SK-N-SH (cell line): ENCODE results near the gene C1orf210. TPM values are rescaled to one million over a fixed set of nuclear protein-coding genes. Genes with fewer than 3 reads are reported as not detected.

Experiments used
- CTCF ChIA-PET: fragments of 300-600, 350-600 bp; formaldehyde crosslinking; extraction: SDS; loops from one replicate; lab custom pipeline; 2021; lab: Yijun Ruan, JAX
- POLR2A ChIA-PET: fragments of 350-600 bp; sonication (Branson Sonifier 250); formaldehyde crosslinking; extraction: SDS; loops from one replicate; lab custom pipeline; 2020; ENCODE audit warnings: antibody characterized with exemption, inconsistent platforms; lab: Yijun Ruan, JAX
- DNase-seq: peaks from one replicate; pipeline ENCODE4 v3.0.0; 2012
- H2AFZ ChIP-seq: fragments of 200-600 bp; sonication (generic); 2 replicates; pipeline ENCODE4 v1.8.1; 2016; ENCODE audit warnings: antibody characterized with exemption, mild to moderate bottlenecking, low read depth
- H3F3A ChIP-seq: fragments of 200-600 bp; sonication (generic); replicated peaks from 2 replicates; pipeline ENCODE3; 2016; ENCODE audit warnings: antibody characterized with exemption, mild to moderate bottlenecking; ENCODE audit not compliant: insufficient read depth
- H3K27ac ChIP-seq, 2 experiments: fragments of 200-500 bp in 1 of 2; fragments of 200-600 bp in 1 of 2; sonication (Bioruptor generic) in 1 of 2; sonication (generic), shearing (Covaris generic) in 1 of 2; 2 replicates each; pipeline versions ENCODE4 v1.5.1 to v1.6.1; 2014 to 2016; ENCODE audit warnings: low read depth in 2 of 2, inconsistent platforms in 1 of 2, low read length in 1 of 2, mild to moderate bottlenecking in 1 of 2, mixed read lengths in 1 of 2
- H3K27me3 ChIP-seq: fragments of 200-600 bp; sonication (generic), shearing (Covaris generic); 2 replicates; pipeline ENCODE4 v1.6.1; 2016; ENCODE audit warnings: mixed run types; ENCODE audit not compliant: insufficient read depth
- H3K36me3 ChIP-seq, 2 experiments: fragments of 200-500 bp in 1 of 2; fragments of 200-600 bp in 1 of 2; sonication (Bioruptor generic) in 1 of 2; sonication (generic) in 1 of 2; replicated peaks in 1 of 2; 2 replicates each; pipeline versions ENCODE3 to v1.5.1; 2014 to 2016; ENCODE audit warnings: low read length in 1 of 2, mild to moderate bottlenecking in 1 of 2; ENCODE audit not compliant: insufficient read depth in 2 of 2, control insufficient read depth in 1 of 2
- H3K4me1 ChIP-seq, 2 experiments: fragments of 200-500 bp in 1 of 2; fragments of 200-600 bp in 1 of 2; sonication (Bioruptor generic) in 1 of 2; sonication (generic), shearing (Covaris generic) in 1 of 2; 2 replicates each; pipeline versions ENCODE4 v1.5.1 to v1.6.1; 2014 to 2016; ENCODE audit warnings: low read depth in 1 of 2, low read length in 1 of 2, mixed run types in 1 of 2; ENCODE audit not compliant: insufficient read depth in 2 of 2, control insufficient read depth in 1 of 2
- H3K4me2 ChIP-seq: fragments of 200-600 bp; sonication (generic), shearing (Covaris generic); 2 replicates; pipeline ENCODE4 v1.6.1; 2017; ENCODE audit warnings: mixed run types
- H3K4me3 ChIP-seq, 2 experiments: fragments of 200-500 bp in 1 of 2; fragments of 200-600 bp in 1 of 2; sonication (Bioruptor generic) in 1 of 2; sonication (generic), shearing (Covaris generic) in 1 of 2; 2 replicates each; pipeline versions ENCODE4 v1.5.1 to v1.8.1; 2014 to 2016; ENCODE audit warnings: low read depth in 2 of 2, inconsistent platforms in 1 of 2, low read length in 1 of 2, mild to moderate bottlenecking in 1 of 2, mixed read lengths in 1 of 2, moderate library complexity in 1 of 2
- H3K79me2 ChIP-seq: fragments of 200-600 bp; sonication (generic); 2 replicates; pipeline ENCODE4 v1.8.1; 2017; ENCODE audit warnings: mild to moderate bottlenecking; ENCODE audit not compliant: insufficient read depth
- H3K9ac ChIP-seq: fragments of 200-600 bp; sonication (generic); 2 replicates; pipeline ENCODE4 v1.6.1; 2017; ENCODE audit warnings: mixed run types
- H3K9me2 ChIP-seq: fragments of 200-600 bp; sonication (generic); 2 replicates; pipeline ENCODE4 v1.6.1; 2017; ENCODE audit warnings: mixed run types
- H3K9me3 ChIP-seq: fragments of 200-600 bp; sonication (generic); 2 replicates; pipeline ENCODE4 v1.6.1; 2017; ENCODE audit warnings: mixed run types, mild to moderate bottlenecking, moderate library complexity
- H4K20me1 ChIP-seq: fragments of 200-600 bp; sonication (generic); 2 replicates; pipeline ENCODE4 v1.6.1; 2017; ENCODE audit warnings: mild to moderate bottlenecking, mixed run types; ENCODE audit not compliant: insufficient read depth
- EP300 ChIP-seq, 2 experiments: IDR thresholded peaks; 2 replicates each; pipeline versions ENCODE4 v1.4.0 to v1.6.1; 2012; ENCODE audit warnings: borderline replicate concordance in 1 of 2, low read depth in 1 of 2, low read length in 1 of 2
- FOXJ3 ChIP-seq: sonication (generic); formaldehyde crosslinking; IDR thresholded peaks from 2 replicates; pipeline ENCODE4 v1.5.1; 2020; ENCODE audit warnings: mild to moderate bottlenecking, missing genetic modification reagents
- FOXM1 ChIP-seq: IDR thresholded peaks from 2 replicates; pipeline ENCODE4 v1.4.0; 2012; ENCODE audit warnings: low read depth, mild to moderate bottlenecking
- JUND ChIP-seq: IDR thresholded peaks from 2 replicates; pipeline ENCODE4 v1.4.0; 2012
- MEF2A ChIP-seq: IDR thresholded peaks from 2 replicates; pipeline ENCODE4 v1.4.0; 2012; ENCODE audit warnings: low read depth, borderline replicate concordance
- NRF1 ChIP-seq: IDR thresholded peaks from 2 replicates; pipeline ENCODE4 v1.6.1; 2012; ENCODE audit warnings: low read depth, mild to moderate bottlenecking, low read length
- POLR2AphosphoS5 ChIP-seq: IDR thresholded peaks from 2 replicates; pipeline ENCODE4 v1.6.1; 2012; ENCODE audit warnings: low read depth, low read length
- RFX5 ChIP-seq: IDR thresholded peaks from 2 replicates; pipeline ENCODE4 v1.6.1; 2012; ENCODE audit warnings: mild to moderate bottlenecking, improper control_type of control experiment, low read length
- RXRA ChIP-seq: IDR thresholded peaks from 2 replicates; pipeline ENCODE4 v1.4.0; 2012; ENCODE audit warnings: low read depth, mild to moderate bottlenecking, borderline replicate concordance
- SMC3 ChIP-seq: IDR thresholded peaks from 2 replicates; pipeline ENCODE4 v1.6.1; 2012; ENCODE audit warnings: low read depth, low read length, improper control_type of control experiment
- TAF1 ChIP-seq: IDR thresholded peaks from 2 replicates; pipeline ENCODE4 v1.6.1; 2012; ENCODE audit warnings: low read depth, mild to moderate bottlenecking, low read length, moderate library complexity, borderline replicate concordance
- TCF12 ChIP-seq: IDR thresholded peaks from 2 replicates; pipeline ENCODE4 v1.4.0; 2012
- YY1 ChIP-seq: IDR thresholded peaks from 2 replicates; pipeline ENCODE4 v1.4.0; 2012; ENCODE audit warnings: low read depth, mild to moderate bottlenecking
- ZBTB33 ChIP-seq: IDR thresholded peaks from 2 replicates; pipeline ENCODE4 v1.4.0; 2012; ENCODE audit warnings: low read depth, borderline replicate concordance
- WGBS: methylation state at CpG from one replicate; pipeline ENCODE4 v1.1.6; 2017; ENCODE audit warnings: low lambda C conversion rate; 5-methylcytosine and 5-hydroxymethylcytosine counted together
- polyA plus RNA-seq, 3 experiments: library from polyadenylated mRNA; depleted of rRNA; stranded (reverse); fragments of >200 nt; gene quantifications; 2 replicates each; pipeline ENCODE4 v1.2.3, GENCODE V29; 2012
- TF ChIP-seq, protein P1 (sequence below): fragments of 200-600 bp; sonication (generic); IDR thresholded peaks from 2 replicates; pipeline ENCODE4 v1.6.1; 2017; ENCODE audit warnings: antibody characterized with exemption, mild to moderate bottlenecking, moderate library complexity
- TF ChIP-seq, protein P2 (sequence below): fragments of 150-350 bp; IDR thresholded peaks from 2 replicates; pipeline ENCODE4 v1.6.1; 2017; ENCODE audit warnings: antibody characterized with exemption, low read length, low read depth, borderline replicate concordance

C1orf210 gene
- polyA plus RNA-seq, 1 of the 3 experiments (the other 2 are of a cell fraction) = not detected

GRCh38 chr1:43279161-43279560 lies 6.2 kb downstream of the C1orf210 start:
- Histone ChIP-seq H2AFZ (no peak overlapping the region), H3K36me3 (no peaks in the 10 kb centered on the region), H3K9me3 (no peaks in the 10 kb centered on the region), H3K4me2 (no peak overlapping the region), H3K4me3 (no peak overlapping the region), H3K27me3 (peaks cover 11% of the 10 kb centered on the region; the same call in 1 of the 2 replicates), H3K79me2 (no peaks in the 10 kb centered on the region), H3K9me2 (no peaks in the 10 kb centered on the region), H3K4me1 (no peaks in the 10 kb centered on the region; a peak in 1 of 4 replicates), H3F3A (no peaks in the 10 kb centered on the region), H3K9ac (no peak overlapping the region)
- WGBS = 56% methylated on average over 1 of the region's 5 CpGs
- DNase-seq = no peak
- POLR2A ChIA-PET = no interaction called here
- TF ChIP-seq POLR2AphosphoS5 (no peak), YY1 (no peak), JUND (no peak), SMC3 (no peak)
- TF ChIP-seq, protein P1, sequence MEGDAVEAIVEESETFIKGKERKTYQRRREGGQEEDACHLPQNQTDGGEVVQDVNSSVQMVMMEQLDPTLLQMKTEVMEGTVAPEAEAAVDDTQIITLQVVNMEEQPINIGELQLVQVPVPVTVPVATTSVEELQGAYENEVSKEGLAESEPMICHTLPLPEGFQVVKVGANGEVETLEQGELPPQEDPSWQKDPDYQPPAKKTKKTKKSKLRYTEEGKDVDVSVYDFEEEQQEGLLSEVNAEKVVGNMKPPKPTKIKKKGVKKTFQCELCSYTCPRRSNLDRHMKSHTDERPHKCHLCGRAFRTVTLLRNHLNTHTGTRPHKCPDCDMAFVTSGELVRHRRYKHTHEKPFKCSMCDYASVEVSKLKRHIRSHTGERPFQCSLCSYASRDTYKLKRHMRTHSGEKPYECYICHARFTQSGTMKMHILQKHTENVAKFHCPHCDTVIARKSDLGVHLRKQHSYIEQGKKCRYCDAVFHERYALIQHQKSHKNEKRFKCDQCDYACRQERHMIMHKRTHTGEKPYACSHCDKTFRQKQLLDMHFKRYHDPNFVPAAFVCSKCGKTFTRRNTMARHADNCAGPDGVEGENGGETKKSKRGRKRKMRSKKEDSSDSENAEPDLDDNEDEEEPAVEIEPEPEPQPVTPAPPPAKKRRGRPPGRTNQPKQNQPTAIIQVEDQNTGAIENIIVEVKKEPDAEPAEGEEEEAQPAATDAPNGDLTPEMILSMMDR = no peak
- TF ChIP-seq, all 33 proteins: peak for 0
- H4K20me1 ChIP-seq = no peaks in the 10 kb centered on the region
- no peak overlapping the region for H3K27ac ChIP-seq
- CTCF ChIA-PET = no interaction called here

GRCh38 chr1:43277116-43277876 lies 8.1 kb downstream of the C1orf210 start:
- CTCF ChIA-PET = interaction anchor here (0.8 to 1.9 kb wide), 3 partner anchors 11 to 50 kb away, joined by 3 to 5 read pairs (median 4); no protein-coding TSS in a partner anchor

More at GRCh38 chr1:43277116-43277876, 8.1 kb downstream of the C1orf210 start:
- Histone ChIP-seq H3K27me3 (peaks cover 11% of the 10 kb centered on the region; the same call in 1 of the 2 replicates), H3K4me2 (no peak overlapping the region), H3K27ac (no peak overlapping the region), H3K4me1 (no peaks in the 10 kb centered on the region; a peak in 1 of 4 replicates), H3F3A (no peaks in the 10 kb centered on the region), H2AFZ (no peak overlapping the region), H3K36me3 (no peaks in the 10 kb centered on the region), H3K79me2 (no peaks in the 10 kb centered on the region), H3K9ac (no peak overlapping the region), H3K9me3 (no peaks in the 10 kb centered on the region), H4K20me1 (no peaks in the 10 kb centered on the region), H3K4me3 (no peak overlapping the region), H3K9me2 (no peaks in the 10 kb centered on the region)
- POLR2A ChIA-PET = no interaction called here
- DNase-seq = no peak
- 54% methylated on average over 7 of the region's 7 CpGs for WGBS
- TF ChIP-seq, protein P2, sequence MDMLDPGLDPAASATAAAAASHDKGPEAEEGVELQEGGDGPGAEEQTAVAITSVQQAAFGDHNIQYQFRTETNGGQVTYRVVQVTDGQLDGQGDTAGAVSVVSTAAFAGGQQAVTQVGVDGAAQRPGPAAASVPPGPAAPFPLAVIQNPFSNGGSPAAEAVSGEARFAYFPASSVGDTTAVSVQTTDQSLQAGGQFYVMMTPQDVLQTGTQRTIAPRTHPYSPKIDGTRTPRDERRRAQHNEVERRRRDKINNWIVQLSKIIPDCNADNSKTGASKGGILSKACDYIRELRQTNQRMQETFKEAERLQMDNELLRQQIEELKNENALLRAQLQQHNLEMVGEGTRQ = no peak
- TF ChIP-seq TCF12 (no peak), MEF2A (no peak), TAF1 (no peak), FOXJ3 (CRISPR knock-in tag) (no peak), ZBTB33 (no peak), RXRA (no peak), NRF1 (no peak), FOXM1 (no peak), RFX5 (no peak), EP300 (IDR thresholded peaks at IDR 0.05; ENCODE audit: borderline replicate concordance in 1 of 2, low read depth in 1 of 2, low read length in 1 of 2) (no peak), YY1 (no peak), SMC3 (no peak)
